GM23248 (cell line): Measurements from ENCODE around the gene DNAJB5. TPM values are rescaled to one million over a fixed set of nuclear protein-coding genes. Genes with fewer than 3 reads are reported as not detected.
A peak's percentile ranks its signal among the peaks of the same experiment; 100 is the strongest.

ENCODE experiments used
- DNase-seq: peaks from one replicate; pipeline ENCODE4 v3.0.0-alpha.2; 2015
- H2AFZ ChIP-seq: fragments of 200-600 bp; sonication (generic); 2 replicates; pipeline ENCODE4 v1.6.1; 2016; ENCODE audit warnings: antibody characterized with exemption
- H3F3A ChIP-seq: fragments of 200-600 bp; sonication (generic); 2 replicates; pipeline ENCODE4 v1.6.1; 2016; ENCODE audit warnings: mild to moderate bottlenecking, antibody characterized with exemption, mixed run types; ENCODE audit not compliant: insufficient read depth
- H3K27ac ChIP-seq: fragments of 200-600 bp; sonication (generic); 2 replicates; pipeline ENCODE4 v1.5.1; 2016; ENCODE audit warnings: mild to moderate bottlenecking
- H3K27me3 ChIP-seq: fragments of 200-600 bp; sonication (generic); replicated peaks from 2 replicates; pipeline ENCODE4 v1.6.1; 2016; ENCODE audit warnings: mild to moderate bottlenecking; ENCODE audit not compliant: insufficient read depth
- H3K36me3 ChIP-seq: fragments of 200-600 bp; sonication (generic); 2 replicates; pipeline ENCODE4 v1.6.1; 2016; ENCODE audit warnings: low read depth, mild to moderate bottlenecking
- H3K4me1 ChIP-seq: fragments of 200-600 bp; sonication (generic); 2 replicates; pipeline ENCODE4 v1.6.1; 2016; ENCODE audit warnings: mild to moderate bottlenecking; ENCODE audit not compliant: insufficient read depth
- H3K4me2 ChIP-seq: fragments of 200-600 bp; sonication (generic); one replicate; pipeline ENCODE4 v1.6.1; 2016; ENCODE audit warnings: mild to moderate bottlenecking; ENCODE audit not compliant: unreplicated experiment
- H3K4me3 ChIP-seq: fragments of 200-600 bp; sonication (generic); 2 replicates; pipeline ENCODE4 v1.5.1; 2016; ENCODE audit warnings: mild to moderate bottlenecking
- H3K79me2 ChIP-seq: fragments of 200-600 bp; sonication (generic); 2 replicates; pipeline ENCODE4 v1.6.1; 2016; ENCODE audit warnings: mild to moderate bottlenecking; ENCODE audit not compliant: insufficient read depth
- H3K9ac ChIP-seq: fragments of 200-600 bp; sonication (generic); 2 replicates; pipeline ENCODE4 v1.6.1; 2016; ENCODE audit warnings: mild to moderate bottlenecking
- H3K9me2 ChIP-seq: fragments of 200-600 bp; sonication (generic); 2 replicates; pipeline ENCODE4 v1.6.1; 2016; ENCODE audit warnings: mixed run types, mild to moderate bottlenecking, moderate library complexity; ENCODE audit not compliant: insufficient read depth
- H3K9me3 ChIP-seq: fragments of 200-600 bp; sonication (generic); one replicate; pipeline ENCODE4 v1.6.1; 2017; ENCODE audit warnings: low read depth
- H4K20me1 ChIP-seq: fragments of 200-600 bp; sonication (generic); 2 replicates; pipeline ENCODE4 v1.6.0; 2016; ENCODE audit not compliant: insufficient read depth
- EZH2 ChIP-seq: fragments of 200-600 bp; sonication (generic); IDR thresholded peaks from 2 replicates; pipeline ENCODE4 v1.6.1; 2018; ENCODE audit warnings: antibody characterized with exemption, mild to moderate bottlenecking; ENCODE audit not compliant: insufficient read depth, poor library complexity, severe bottlenecking
- EZH2phosphoT487 ChIP-seq: fragments of 200-600 bp; sonication (generic); IDR thresholded peaks from 2 replicates; pipeline ENCODE4 v1.6.1; 2018; ENCODE audit warnings: antibody characterized with exemption, moderate library complexity, mild to moderate bottlenecking, low read depth; ENCODE audit not compliant: insufficient read depth
- WGBS, 2 experiments: methylation state at CpG; one replicate each; pipeline ENCODE4 v1.1.6; 2015 to 2017; ENCODE audit warnings: low lambda C conversion rate in 2 of 2, low coverage in 1 of 2; ENCODE audit errors: missing lambda C conversion rate in 2 of 2; 5-methylcytosine and 5-hydroxymethylcytosine counted together
- in situ Hi-C: fragments of 300-500 bp; cut with MboI; formaldehyde crosslinking; loops from 2 replicates; pipeline ENCODE4 v1.15.0; 2020
- polyA plus RNA-seq: library from polyadenylated mRNA; unstranded; fragments of >200 nt; fragmentation: Nextera tagmentation; extraction: Ambion mirVana; gene quantifications from 2 replicates; pipeline ENCODE4 v1.2.1, GENCODE V29; 2016
- total RNA-seq: library from RNA; depleted of rRNA; stranded (reverse); fragments of >200 nt; shearing (Covaris generic); gene quantifications from 2 replicates; pipeline ENCODE4 v1.2.3, GENCODE V29; 2014

Gene DNAJB5
- total and polyA plus RNA-seq, 2 experiments from 2014 or later, result 10.9 to 24.2 TPM

- Histone ChIP-seq H4K20me1 (no peaks in the 10 kb centered on the region), H3K9me3 (no peaks in the 10 kb centered on the region), H3K9ac (peak overlapping the region; percentile 78), H3K27ac (peak overlapping the region; percentile 96), H3K4me1 (peaks cover 60% of the 10 kb centered on the region), H2AFZ (no peak overlapping the region), H3K4me3 (no peak overlapping the region), H3K79me2 (0 out of 2 replicates have a peak, but pooled peaks cover 5% of the 10 kb centered on the region), H3K4me2 (peak overlapping the region; percentile 12), H3F3A (peaks cover 54% of the 10 kb centered on the region), H3K27me3 (no peaks in the 10 kb centered on the region), H3K36me3 (no peaks in the 10 kb centered on the region), H3K9me2 (no peaks in the 10 kb centered on the region)
- in situ Hi-C loops, result no loop called here
- TF ChIP-seq EZH2 (no peak), EZH2phosphoT487 (no peak)
- DNase-seq, result no peak
- 92 to 93% methylated on average over 26 of the region's 26 CpGs for WGBS, 2 experiments
Observed at GRCh38 chr9:34996181-34996904, 6.8 kb downstream of the DNAJB5 start.

DNA sequence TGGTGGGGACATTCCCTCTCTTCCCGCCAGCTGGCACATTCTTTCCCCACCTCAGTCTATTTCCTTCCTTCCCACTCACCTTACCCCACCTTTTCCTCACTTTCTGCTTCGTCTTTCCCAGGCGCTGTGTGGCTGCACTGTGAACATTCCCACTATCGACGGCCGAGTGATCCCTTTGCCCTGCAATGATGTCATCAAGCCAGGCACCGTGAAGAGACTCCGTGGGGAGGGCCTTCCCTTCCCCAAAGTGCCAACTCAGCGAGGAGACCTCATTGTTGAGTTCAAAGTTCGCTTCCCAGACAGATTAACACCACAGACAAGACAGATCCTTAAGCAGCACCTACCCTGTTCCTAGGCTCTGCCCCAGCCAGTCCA, 7.3 kb downstream of the DNAJB5 start:
- Histone ChIP-seq H3K9ac (no peak overlapping the region), H3K27me3 (no peaks in the 10 kb centered on the region), H3K79me2 (0 out of 2 replicates have a peak, but pooled peaks cover 5% of the 10 kb centered on the region), H3K4me1 (peaks cover 62% of the 10 kb centered on the region), H3K9me3 (no peaks in the 10 kb centered on the region), H2AFZ (no peak overlapping the region), H3K9me2 (no peaks in the 10 kb centered on the region), H3F3A (peaks cover 58% of the 10 kb centered on the region), H3K27ac (0 out of 2 replicates have a peak overlapping the region, but pooled peaks have one; percentile 96), H3K36me3 (no peaks in the 10 kb centered on the region), H4K20me1 (no peaks in the 10 kb centered on the region), H3K4me2 (no peak overlapping the region), H3K4me3 (no peak overlapping the region)
- no peak for TF ChIP-seq EZH2phosphoT487
- no peak for TF ChIP-seq EZH2
- no peak for DNase-seq
- 89 to 94% methylated on average over 10 of the region's 10 CpGs for WGBS, 2 experiments
- in situ Hi-C loops, result no loop called here

- Histone ChIP-seq H4K20me1 (no peaks in the 10 kb centered on the region), H3K27me3 (no peaks in the 10 kb centered on the region), H3K4me1 (peaks cover 60% of the 10 kb centered on the region), H3K9me2 (no peaks in the 10 kb centered on the region), H3K4me2 (no peak overlapping the region), H3K79me2 (0 out of 2 replicates have a peak, but pooled peaks cover 5% of the 10 kb centered on the region), H3K9ac (no peak overlapping the region), H3K27ac (no peak overlapping the region), H3K4me3 (no peak overlapping the region), H2AFZ (no peak overlapping the region), H3K9me3 (no peaks in the 10 kb centered on the region), H3K36me3 (no peaks in the 10 kb centered on the region), H3F3A (peaks cover 57% of the 10 kb centered on the region)
- in situ Hi-C loops, result no loop called here
- no peak for DNase-seq
- no peak for TF ChIP-seq EZH2phosphoT487
- no peak for TF ChIP-seq EZH2
Observed at GRCh38 chr9:34997379-34997781, 7.8 kb downstream of the DNAJB5 start.

DNA sequence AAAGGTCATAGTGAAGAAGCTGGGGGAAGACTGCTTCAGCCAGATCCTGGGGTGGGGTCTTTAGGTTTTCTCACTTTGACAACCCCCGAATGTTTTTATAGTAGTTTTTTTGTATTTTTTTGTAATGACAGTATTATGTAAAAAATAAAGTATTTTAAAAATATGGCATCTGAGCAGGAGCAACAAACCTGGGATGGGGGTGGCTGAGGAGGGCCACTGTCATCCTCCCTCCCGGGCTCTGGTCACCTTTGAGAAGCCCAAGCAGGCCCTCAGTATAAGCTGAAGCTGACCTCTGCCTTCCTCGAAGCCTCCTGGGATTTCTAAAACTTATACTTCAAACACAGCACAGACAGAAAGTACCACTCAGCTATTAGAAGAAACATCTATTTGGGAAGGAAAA, 8.7 kb downstream of the DNAJB5 start:
- in situ Hi-C loops, result no loop called here
- Histone ChIP-seq H3F3A (peaks cover 56% of the 10 kb centered on the region), H3K9me3 (no peaks in the 10 kb centered on the region), H3K9ac (peak overlapping the region; percentile 2; the same call in 1 of the 2 replicates), H2AFZ (no peak overlapping the region), H3K27me3 (no peaks in the 10 kb centered on the region), H3K36me3 (no peaks in the 10 kb centered on the region), H3K4me1 (peaks cover 51% of the 10 kb centered on the region), H3K27ac (no peak overlapping the region), H3K4me2 (no peak overlapping the region), H4K20me1 (no peaks in the 10 kb centered on the region), H3K79me2 (0 out of 2 replicates have a peak, but pooled peaks cover 5% of the 10 kb centered on the region), H3K9me2 (no peaks in the 10 kb centered on the region), H3K4me3 (no peak overlapping the region)
- DNase-seq, result no peak
- WGBS, 2 experiments, result 85 to 86% methylated on average over 3 of the region's 3 CpGs
- TF ChIP-seq EZH2 (no peak), EZH2phosphoT487 (no peak)

GRCh38 chr9:34999576-34999975, 10.0 kb downstream of the DNAJB5 start:
- Histone ChIP-seq H3K4me2 (no peak overlapping the region), H2AFZ (no peak overlapping the region), H3F3A (peaks cover 44% of the 10 kb centered on the region), H3K27me3 (no peaks in the 10 kb centered on the region), H3K4me3 (no peak overlapping the region), H3K9ac (no peak overlapping the region), H3K9me2 (no peaks in the 10 kb centered on the region), H3K4me1 (peaks cover 38% of the 10 kb centered on the region), H3K27ac (peak overlapping the region; percentile 79; the same call in 1 of the 2 replicates), H3K36me3 (no peaks in the 10 kb centered on the region), H4K20me1 (no peaks in the 10 kb centered on the region), H3K9me3 (no peaks in the 10 kb centered on the region), H3K79me2 (0 out of 2 replicates have a peak, but pooled peaks cover 5% of the 10 kb centered on the region)
- 100% methylated on average over 2 of the region's 2 CpGs for WGBS, 2 experiments
- DNase-seq, result no peak
- TF ChIP-seq EZH2phosphoT487 (no peak), EZH2 (no peak)
- in situ Hi-C loops, result no loop called here
